SU-DHL-6 (cell line): Measurements from ENCODE around the gene PTGES2.

Experiments
- H2AFZ ChIP-seq: fragments of 200-600 bp; sonication (generic); 2 replicates; pipeline ENCODE4 v1.6.1; 2014; ENCODE audit warnings: low read depth, mild to moderate bottlenecking, moderate library complexity, mixed read lengths, antibody characterized with exemption, low read length; ENCODE audit not compliant: severe bottlenecking
- H3F3A ChIP-seq: fragments of 200-600 bp; shearing (Covaris generic); 2 replicates; pipeline ENCODE4 v1.6.0; 2016; ENCODE audit warnings: antibody characterized with exemption, mild to moderate bottlenecking; ENCODE audit not compliant: insufficient read depth
- H3K27ac ChIP-seq: fragments of 200-600 bp; sonication (generic); 2 replicates; pipeline ENCODE4 v1.5.1; 2016; ENCODE audit warnings: low read depth, mild to moderate bottlenecking, low read length, moderate library complexity, mixed read lengths
- H3K27me3 ChIP-seq: fragments of 200-600 bp; sonication (generic), shearing (Covaris generic); 2 replicates; pipeline ENCODE4 v1.6.0; 2014; ENCODE audit warnings: mild to moderate bottlenecking, low read length
- H3K36me3 ChIP-seq: fragments of 200-600 bp; sonication (generic); 2 replicates; pipeline ENCODE4 v1.6.1; 2014; ENCODE audit warnings: mild to moderate bottlenecking, low read length, mixed read lengths
- H3K4me2 ChIP-seq: fragments of 300-600, 200-600 bp; shearing (Covaris generic), sonication (generic); 2 replicates; pipeline ENCODE4 v1.6.0; 2014; ENCODE audit warnings: low read length, low read depth, mild to moderate bottlenecking; ENCODE audit not compliant: poor library complexity, severe bottlenecking
- H3K4me3 ChIP-seq: fragments of 200-600 bp; sonication (generic); 2 replicates; pipeline ENCODE4 v1.5.1; 2014; ENCODE audit warnings: antibody characterized with exemption, low read length, mild to moderate bottlenecking, mixed read lengths; ENCODE audit not compliant: insufficient read depth, poor library complexity, severe bottlenecking
- H3K79me2 ChIP-seq: fragments of 200-600 bp; sonication (generic); 2 replicates; pipeline ENCODE4 v1.6.1; 2014; ENCODE audit warnings: mild to moderate bottlenecking, low read length, moderate library complexity; ENCODE audit not compliant: insufficient read depth
- H3K9ac ChIP-seq: fragments of 200-600 bp; sonication (generic); 2 replicates; pipeline ENCODE4 v1.7.0; 2014; ENCODE audit warnings: mild to moderate bottlenecking, low read length
- H3K9me2 ChIP-seq: fragments of 200-600 bp; sonication (generic); replicated peaks from 2 replicates; pipeline ENCODE4 v1.6.1; 2014; ENCODE audit warnings: low read length; ENCODE audit not compliant: insufficient read depth
- H3K9me3 ChIP-seq: fragments of 200-600 bp; sonication (generic); 2 replicates; pipeline ENCODE4 v1.6.1; 2014; ENCODE audit warnings: low read length, mixed read lengths; ENCODE audit not compliant: insufficient read depth
- H4K20me1 ChIP-seq: fragments of 200-600 bp; sonication (generic); 2 replicates; pipeline ENCODE4 v1.6.1; 2014; ENCODE audit warnings: low read depth, mild to moderate bottlenecking, antibody characterized with exemption, low read length, moderate library complexity, mixed read lengths
- CTCF ChIP-seq: fragments of 200-600 bp; sonication (generic); IDR thresholded peaks from one replicate; pipeline ENCODE4 v1.5.1; 2017; ENCODE audit warnings: antibody characterized with exemption, mild to moderate bottlenecking, low read length, moderate library complexity; ENCODE audit not compliant: insufficient read depth, poor library complexity, severe bottlenecking
- EZH2phosphoT487 ChIP-seq: fragments of 200-600 bp; sonication (generic), shearing (Covaris generic); conservative IDR thresholded peaks from 2 replicates; pipeline ENCODE4 v1.6.1; 2018; ENCODE audit warnings: mild to moderate bottlenecking, antibody characterized with exemption, low read length, moderate library complexity, mixed read lengths

The PTGES2 gene

DNA sequence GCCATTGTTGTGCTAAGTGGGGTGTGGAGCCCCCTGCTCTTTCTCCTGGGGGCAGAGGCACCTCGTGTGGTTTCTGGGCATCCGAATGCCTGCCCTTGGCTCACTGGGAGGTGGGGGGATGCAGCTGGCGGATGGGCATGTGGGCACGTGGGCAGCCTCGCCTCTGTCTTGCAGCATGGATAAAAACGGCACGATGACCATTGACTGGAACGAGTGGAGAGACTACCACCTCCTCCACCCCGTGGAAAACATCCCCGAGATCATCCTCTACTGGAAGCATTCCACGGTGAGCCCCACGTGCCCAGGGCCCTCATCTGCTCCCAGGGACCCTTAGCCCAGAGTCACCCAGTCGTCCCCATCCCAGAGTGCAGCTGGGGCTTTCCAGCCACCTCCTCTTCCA, 25.3 kb downstream of the PTGES2 start:
- H3K36me3 ChIP-seq, result no peaks in the 10 kb centered on the region
- H3K9me2 ChIP-seq, result no peaks in the 10 kb centered on the region
- H3K4me3 ChIP-seq, result no peak overlapping the region
- no peaks in the 10 kb centered on the region for H4K20me1 ChIP-seq
- TF ChIP-seq EZH2phosphoT487, result no peak
- no peak for TF ChIP-seq CTCF
- no peaks in the 10 kb centered on the region for H3K27me3 ChIP-seq
- H3F3A ChIP-seq, result no peaks in the 10 kb centered on the region
- H3K27ac ChIP-seq, result no peak overlapping the region
- H2AFZ ChIP-seq, result no peak overlapping the region
- H3K9me3 ChIP-seq, result no peaks in the 10 kb centered on the region
- no peak overlapping the region for H3K4me2 ChIP-seq
- no peak overlapping the region for H3K9ac ChIP-seq
- peaks cover 29% of the 10 kb centered on the region for H3K79me2 ChIP-seq

DNA sequence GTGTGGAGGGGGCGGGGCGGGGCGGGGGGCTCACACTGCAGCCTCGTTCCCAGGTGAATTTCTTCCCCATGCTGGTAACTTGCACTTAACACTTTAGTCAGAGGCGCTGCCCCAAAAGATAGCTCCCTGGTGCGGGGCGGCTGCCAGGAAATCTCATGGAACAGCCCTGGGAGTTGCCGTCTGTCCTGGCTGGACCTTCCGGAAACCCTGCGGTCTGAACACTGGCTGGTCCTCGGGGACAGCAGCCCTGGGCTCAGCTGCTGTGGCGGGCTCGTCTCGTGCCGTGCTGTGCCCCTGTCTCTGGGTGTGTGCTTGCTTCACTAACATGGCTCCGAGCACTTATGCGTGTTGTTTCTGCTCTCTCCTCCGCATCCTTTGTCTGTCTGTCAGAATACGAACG, 25.8 kb downstream of the PTGES2 start:
- Histone ChIP-seq H3K9me3 (no peaks in the 10 kb centered on the region), H3K36me3 (no peaks in the 10 kb centered on the region), H3K27ac (no peak overlapping the region), H3K27me3 (no peaks in the 10 kb centered on the region), H3K9ac (no peak overlapping the region), H3K9me2 (no peaks in the 10 kb centered on the region), H3K4me3 (no peak overlapping the region), H3K4me2 (no peak overlapping the region), H2AFZ (no peak overlapping the region), H4K20me1 (no peaks in the 10 kb centered on the region), H3K79me2 (peaks cover 34% of the 10 kb centered on the region), H3F3A (no peaks in the 10 kb centered on the region)
- TF ChIP-seq EZH2phosphoT487 (no peak), CTCF (no peak)

DNA sequence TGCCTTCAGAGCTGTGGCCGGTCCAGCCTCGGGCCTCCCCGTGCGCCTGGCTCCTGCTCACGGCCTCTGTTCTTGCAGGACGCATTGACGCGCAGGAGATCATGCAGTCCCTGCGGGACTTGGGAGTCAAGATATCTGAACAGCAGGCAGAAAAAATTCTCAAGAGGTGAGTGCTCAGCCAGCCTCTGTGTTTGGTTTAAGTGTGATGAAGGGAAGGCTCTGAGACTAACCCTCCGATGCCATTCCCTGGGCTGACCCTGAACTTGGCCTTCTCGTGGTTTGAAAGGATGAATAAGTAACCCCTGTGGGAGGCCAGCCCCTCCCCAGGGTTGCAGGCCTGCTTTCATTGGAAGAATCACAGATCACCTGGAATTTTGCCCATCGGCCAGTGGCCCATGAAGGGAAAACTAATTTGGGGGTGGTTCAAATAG, 26.3 kb downstream of the PTGES2 start:
- Histone ChIP-seq H3K4me2 (no peak overlapping the region), H2AFZ (no peak overlapping the region), H3K4me3 (no peak overlapping the region), H3K79me2 (peaks cover 38% of the 10 kb centered on the region), H3F3A (no peaks in the 10 kb centered on the region), H3K9me2 (no peaks in the 10 kb centered on the region), H3K9me3 (no peaks in the 10 kb centered on the region), H3K36me3 (no peaks in the 10 kb centered on the region), H4K20me1 (no peaks in the 10 kb centered on the region), H3K27ac (no peak overlapping the region), H3K27me3 (no peaks in the 10 kb centered on the region), H3K9ac (no peak overlapping the region)
- TF ChIP-seq CTCF (no peak), EZH2phosphoT487 (no peak)
